Cardiac septum (tissue), 1 donor: ENCODE results near the gene GKN1. TPM values are rescaled to one million over a fixed set of nuclear protein-coding genes. Genes with fewer than 3 reads are reported as not detected.
A peak's percentile ranks its signal among the peaks of the same experiment; 100 is the strongest.

Source experiments
- DNase-seq: peaks from one replicate; pipeline ENCODE4 v3.0.0-alpha.2; 2020; ENCODE audit warnings: low spot score
- intact Hi-C: fragments of 100-400 bp; cut with DNase I; formaldehyde crosslinking; loops from one replicate; pipeline ENCODE4 v1.14.0; 2022
- total RNA-seq: library from RNA; stranded (reverse); fragmentation: NEBNext Ultra II Directional; extraction: Animal tissue kit (Norgen Biotek cat#: 25700); gene quantifications from one replicate; pipeline ENCODE4 v1.2.1, GENCODE V29; 2021
- donor health status: DM: no; HTN: no; CAD: no.

The GKN1 gene
- total RNA-seq, 1 donor from 2014 or later = not detected

DNA sequence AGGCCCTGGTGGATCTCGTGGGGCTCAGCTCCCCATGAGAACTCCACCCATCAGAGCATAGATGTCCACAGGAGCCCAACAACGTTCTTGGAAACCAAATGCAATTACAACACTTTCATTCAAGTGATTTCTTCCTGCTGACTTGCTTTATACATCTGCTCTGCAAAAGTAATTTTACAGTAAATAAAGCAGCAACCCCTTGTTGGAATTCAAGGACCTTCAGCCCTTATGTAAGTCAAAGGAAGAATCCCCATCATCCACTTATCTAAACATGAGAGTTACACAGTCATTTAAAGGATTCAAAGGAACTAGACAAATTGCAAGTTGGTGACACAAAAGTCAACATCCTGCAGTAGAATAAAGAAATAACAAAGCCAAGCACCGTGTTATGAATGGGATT lies 21.5 kb downstream of the GKN1 start:
- intact Hi-C loops = no loop called here

GRCh38 chr2:68997401-68997800 lies 23.0 kb downstream of the GKN1 start:
- intact Hi-C loops = no loop called here

More for the DNA sequence above, 21.5 kb downstream of the GKN1 start:
- DNase-seq = no peak

GRCh38 chr2:69001879-69002278 lies 27.4 kb downstream of the GKN1 start:
- intact Hi-C loops = no loop called here
- no peak for DNase-seq

More at GRCh38 chr2:68997401-68997800, 23.0 kb downstream of the GKN1 start:
- DNase-seq = no peak

DNA sequence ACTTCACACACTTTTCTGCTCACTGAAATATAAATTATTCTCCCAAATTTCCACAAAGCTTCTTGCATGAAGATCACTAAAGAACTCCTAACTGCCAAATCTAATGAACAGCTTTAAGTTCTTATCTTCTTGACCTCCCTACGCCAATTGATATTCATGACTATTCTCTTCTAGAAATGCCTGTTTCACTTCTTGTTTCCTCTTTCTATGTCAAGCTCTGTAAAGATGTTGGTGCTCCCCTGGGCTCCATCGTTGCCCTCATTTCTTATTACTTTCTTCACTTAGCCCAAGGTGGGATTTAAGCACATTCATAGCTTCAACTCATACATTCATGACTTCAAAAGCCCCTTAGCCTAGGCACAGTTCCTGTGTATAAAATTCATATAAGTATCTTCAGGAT lies 29.3 kb downstream of the GKN1 start:
- DNase-seq = no peak
- intact Hi-C loops = no loop called here

GRCh38 chr2:69007169-69007568 lies 32.7 kb downstream of the GKN1 start:
- intact Hi-C loops = no loop called here
- no peak for DNase-seq

DNA sequence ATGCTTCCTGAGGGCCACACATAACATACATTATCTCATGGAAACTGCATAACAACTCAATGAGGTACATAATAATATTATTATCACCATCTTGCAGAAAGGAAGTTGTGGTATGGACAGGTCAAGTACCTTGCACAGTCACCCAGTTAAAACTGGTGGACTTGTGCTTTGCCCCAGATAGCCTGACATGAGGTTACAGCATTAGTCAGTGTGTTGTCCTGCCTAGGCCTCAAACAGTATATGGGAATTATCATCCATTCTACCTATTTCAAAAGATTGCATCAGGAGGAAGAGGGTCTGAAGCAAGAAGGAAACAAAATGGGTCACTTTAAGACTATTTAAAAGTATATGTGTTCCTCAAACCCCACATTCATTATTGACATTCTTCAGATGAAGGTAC lies 33.2 kb downstream of the GKN1 start:
- DNase-seq = no peak
- intact Hi-C loops = no loop called here

DNA sequence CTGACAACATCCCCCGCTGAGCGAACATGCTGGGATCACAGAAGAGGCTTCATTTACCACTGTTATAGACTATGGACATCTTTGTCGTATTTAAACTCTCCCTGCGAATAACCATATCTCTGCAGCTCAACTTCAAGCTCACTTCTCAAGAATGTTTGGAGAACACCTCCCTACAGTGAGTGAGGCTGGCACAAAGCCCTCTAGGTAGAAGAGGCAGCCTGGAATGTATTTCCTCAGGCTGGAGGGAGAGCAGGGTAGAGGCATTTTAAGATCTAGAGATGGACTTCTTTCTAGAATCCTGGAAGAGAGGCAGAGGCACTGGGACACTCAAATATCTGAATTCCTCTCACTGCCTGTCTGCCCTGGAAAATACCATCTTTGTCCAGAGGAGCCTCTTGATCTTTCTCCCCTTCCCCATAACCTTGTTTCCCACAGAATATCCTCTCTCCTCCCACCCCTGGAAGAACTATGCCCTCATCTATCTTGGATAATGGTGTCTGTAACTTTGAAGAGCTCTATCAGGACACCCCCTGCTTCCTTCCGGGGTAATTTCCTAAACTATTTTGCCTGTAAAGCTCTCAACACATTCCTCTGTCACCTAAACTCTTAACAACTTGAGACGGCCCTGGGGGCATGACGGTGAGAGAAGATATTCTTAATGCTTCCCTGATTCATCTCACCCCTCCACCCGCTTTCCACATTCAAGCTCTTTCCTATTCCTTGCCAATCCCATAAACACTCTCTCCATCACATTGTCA lies 36.2 kb downstream of the GKN1 start:
- DNase-seq = no peak
- intact Hi-C loops = no loop called here

DNA sequence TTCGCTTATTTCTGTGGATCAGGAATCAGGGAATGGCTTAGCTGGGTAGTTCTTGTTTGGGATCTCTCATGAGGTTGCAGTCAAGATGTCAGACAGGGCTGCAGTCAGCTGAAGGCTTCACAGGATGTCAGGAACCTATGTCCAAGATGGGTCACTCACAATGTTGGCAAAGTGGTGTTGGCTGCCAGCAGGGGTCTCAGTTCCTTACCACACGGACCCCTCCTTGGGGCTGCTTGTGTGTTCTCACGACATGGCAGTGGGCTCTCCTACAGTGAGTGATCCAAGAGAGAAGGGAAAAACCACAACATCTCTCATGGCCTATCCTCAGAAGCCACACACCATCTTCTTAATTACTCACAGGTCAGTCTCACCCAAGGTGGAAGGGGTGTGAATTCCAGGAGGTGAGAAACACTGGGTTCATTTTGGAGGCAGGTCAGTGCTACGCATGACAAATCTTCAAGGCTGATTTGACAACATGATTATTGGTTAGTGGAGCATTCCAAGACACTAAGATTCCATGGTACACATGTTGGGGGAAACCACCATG lies 37.2 kb downstream of the GKN1 start:
- no peak for DNase-seq
- intact Hi-C loops = no loop called here

GRCh38 chr2:69012310-69013141 lies 38.1 kb downstream of the GKN1 start:
- peak; percentile 83 for DNase-seq
- intact Hi-C loops = loop anchor here (1.0 kb wide), 1 partner anchor 295 kb away; no protein-coding TSS in a partner anchor

GRCh38 chr2:69013142-69013839 lies 38.9 kb downstream of the GKN1 start, which contains the start of gene ANTXR1:
Gene ANTXR1, plus strand, starts transcription at chr2:69013179. Its CDS starts 321 bp downstream, at chr2:69013500.
- intact Hi-C loops = loop anchor here (1.0 kb wide), 1 partner anchor 294 kb away; no protein-coding TSS in a partner anchor
- DNase-seq = no peak

DNA sequence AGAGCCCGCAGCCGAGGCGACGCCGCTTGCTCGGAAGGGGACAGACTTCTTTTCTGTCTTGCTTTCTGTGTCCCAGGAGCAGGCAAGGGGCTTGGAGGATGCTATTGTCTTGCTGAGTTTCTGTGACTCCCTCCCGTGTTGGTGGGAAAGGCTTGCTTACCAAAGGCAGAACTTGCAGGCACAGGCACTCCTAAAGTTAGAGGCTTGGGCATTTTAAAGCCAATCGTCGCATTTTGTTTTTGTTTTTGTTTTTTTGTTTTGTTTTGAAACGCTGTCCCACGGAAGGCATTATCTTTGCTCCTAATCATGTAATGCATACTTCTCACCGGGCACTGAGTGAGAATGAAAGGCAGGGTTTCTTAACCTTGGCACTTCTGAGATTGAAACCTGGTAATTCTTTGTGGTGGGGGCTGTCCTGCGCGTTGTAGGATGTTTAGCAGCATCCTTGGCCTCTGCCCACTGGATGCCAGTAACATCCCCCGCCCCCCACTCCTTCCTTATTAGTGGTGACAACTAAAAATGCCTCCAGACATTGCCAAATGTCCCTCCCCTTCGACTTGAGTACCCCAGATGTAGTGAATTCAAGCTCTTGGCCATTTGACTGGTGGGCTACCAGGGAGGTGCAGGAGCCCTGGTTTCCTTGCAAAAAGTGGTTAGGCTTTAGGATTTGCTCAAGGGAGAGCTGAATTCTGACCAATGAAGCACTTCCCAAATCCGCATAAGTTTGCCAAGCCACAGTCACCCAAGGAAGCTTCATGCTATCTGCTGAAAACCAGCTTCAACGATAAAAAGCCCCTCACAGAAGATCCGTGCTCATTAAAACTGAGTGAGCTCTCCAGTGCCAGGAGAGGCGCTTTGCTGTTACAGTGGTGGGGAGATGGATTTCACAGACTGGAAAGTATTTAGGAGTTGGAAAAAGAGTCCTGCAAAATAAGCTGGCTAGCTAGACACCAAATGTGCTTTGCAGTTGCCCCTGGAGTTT lies 39.7 kb downstream of the GKN1 start:
- intact Hi-C loops = loop anchor here (1.0 kb wide), 1 partner anchor 293 kb away; no protein-coding TSS in a partner anchor

DNA sequence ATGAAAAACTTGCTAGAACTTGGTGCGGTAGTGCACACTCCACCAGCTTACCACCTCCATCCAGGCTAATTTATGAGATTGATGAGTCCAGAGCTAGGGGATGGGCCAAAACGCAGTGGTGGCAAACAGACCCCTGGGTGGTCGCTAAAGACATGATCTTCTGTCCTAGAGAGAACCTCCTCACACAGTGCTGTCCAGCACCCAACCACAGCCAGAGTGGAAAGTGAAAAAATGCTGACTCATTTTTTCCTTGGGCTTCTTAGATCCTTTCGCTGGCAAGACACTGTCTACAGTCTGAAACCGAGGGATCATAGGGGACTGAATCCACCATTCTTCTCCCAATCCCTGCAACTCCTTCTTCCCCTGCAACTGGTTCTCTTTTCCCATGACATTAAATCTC lies 42.6 kb downstream of the GKN1 start:
- no peak for DNase-seq
- intact Hi-C loops = no loop called here

More for the DNA sequence above, 39.7 kb downstream of the GKN1 start:
- no peak for DNase-seq

GRCh38 chr2:69017835-69018234 lies 43.4 kb downstream of the GKN1 start:
- intact Hi-C loops = no loop called here
- no peak for DNase-seq

DNA sequence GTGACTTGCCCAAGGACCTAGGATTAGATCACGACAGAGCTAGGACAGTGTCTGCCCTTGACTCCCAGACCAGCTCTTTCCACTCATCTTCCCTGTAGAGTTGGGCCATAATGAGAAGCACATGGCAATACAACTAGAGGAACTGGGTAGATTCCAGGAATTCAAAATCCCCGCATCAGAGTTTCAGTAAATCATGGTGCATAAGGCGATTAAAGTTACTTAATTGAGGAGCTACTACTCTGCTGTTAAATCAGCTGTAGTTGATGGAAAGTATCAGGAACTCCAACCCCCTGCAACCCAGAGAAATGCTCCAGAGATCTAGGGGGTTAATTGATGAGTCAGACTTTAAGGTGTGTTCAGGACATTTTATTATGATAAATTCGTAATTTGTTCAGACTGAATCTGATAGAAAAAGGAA lies 44.3 kb downstream of the GKN1 start:
- DNase-seq = no peak
- intact Hi-C loops = no loop called here

DNA sequence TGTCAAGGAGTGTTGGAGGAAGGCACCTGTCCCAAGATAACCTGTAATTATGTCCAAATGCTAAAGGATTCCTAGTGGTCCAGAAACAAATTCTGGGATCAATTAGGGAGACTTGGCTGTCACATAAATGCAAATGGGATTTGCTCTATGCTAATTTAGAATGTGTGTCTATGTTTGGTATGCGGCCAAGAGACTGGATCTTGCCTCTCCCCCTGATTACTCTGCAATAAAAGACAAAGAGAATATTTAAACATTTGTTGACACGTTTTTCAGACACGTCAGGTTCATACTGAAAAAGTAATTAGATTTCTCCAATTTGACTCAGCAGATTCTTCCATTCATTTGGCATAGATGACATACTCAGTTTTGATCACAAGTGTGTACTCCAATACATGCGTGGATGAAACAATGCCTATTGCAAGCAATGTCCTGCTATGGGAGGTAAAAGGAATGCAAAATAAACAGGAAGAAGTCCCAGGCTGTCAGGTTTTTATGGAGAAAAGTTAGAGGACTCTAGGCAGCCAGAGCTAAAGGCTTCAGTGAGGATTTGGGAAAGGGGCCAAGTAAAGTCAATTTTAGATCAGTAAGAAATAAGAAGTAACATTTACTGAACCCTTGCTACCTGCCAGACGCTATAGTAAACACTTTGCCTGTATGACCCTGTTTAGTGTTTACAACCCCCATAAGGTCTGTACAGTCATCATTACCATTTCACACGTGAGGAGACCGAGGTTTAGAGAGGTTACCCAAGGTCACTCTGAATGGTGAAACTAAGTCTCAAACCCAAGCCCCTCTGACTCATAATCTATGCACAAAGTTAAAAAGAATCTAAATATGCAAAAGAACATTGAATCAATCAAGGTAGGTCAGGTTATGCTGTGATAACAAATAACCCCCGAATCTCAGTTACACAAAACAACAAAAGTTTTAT lies 46.3 kb downstream of the GKN1 start:
- intact Hi-C loops = no loop called here
- DNase-seq = no peak

DNA sequence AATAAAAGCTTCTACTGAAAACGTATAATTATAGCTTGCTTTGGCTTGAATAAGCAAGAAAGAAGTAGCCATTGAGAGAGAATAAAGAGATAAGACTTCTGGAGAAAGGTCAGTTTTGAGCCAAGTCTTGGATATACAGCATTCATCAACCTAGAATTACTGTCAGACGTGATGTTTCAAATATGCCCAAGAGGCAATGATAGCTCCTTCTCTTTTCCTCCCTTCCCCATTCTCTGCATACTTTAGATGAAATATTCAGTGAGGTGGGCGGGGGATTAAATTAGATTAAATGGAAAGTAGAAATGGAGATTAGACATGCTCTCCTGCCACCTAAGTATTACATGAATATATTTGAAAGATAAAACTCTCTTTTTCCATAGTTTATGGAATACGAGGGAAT lies 47.3 kb downstream of the GKN1 start:
- no peak for DNase-seq
- intact Hi-C loops = no loop called here

DNA sequence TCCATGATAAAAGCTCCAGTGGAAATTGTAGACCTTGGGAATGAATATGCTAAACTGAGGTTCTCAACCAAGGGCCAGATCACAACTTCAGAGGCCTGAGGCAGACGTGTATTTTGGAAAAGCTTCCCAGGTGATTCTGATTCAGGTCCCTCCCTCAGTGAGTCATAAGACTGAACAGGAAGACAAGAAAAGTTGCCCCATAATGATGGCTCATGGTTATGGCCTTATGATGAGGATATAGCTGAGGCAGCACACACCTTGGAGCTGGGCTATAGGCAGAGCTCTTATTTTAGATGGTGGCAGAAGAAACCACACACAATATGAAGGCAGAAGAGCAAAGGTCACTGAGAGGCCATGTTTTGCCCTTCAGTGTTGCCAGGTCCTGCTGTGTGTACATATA lies 48.1 kb downstream of the GKN1 start:
- intact Hi-C loops = no loop called here
- no peak for DNase-seq
